ENCODE results near the gene SDCCAG8. TPM values are rescaled to one million over a fixed set of nuclear protein-coding genes. Genes with fewer than 3 reads are reported as not detected.

The SDCCAG8 gene
- total RNA-seq, 1 experiment from 2014 or later: 10.0 TPM

- H3K56ac ChIP-seq (ENCODE audit: insufficient read length, low read depth, low read length): no peak overlapping the region
- H2BK5ac ChIP-seq (ENCODE audit: insufficient read length, low read length): no peak overlapping the region
- H3K36me3 Mint-ChIP-seq (ENCODE audit: insufficient read depth in 1 of 3, low read depth in 3 of 3): peaks cover 40 to 57% (median 48%) of the 10 kb centered on the region in 3 experiments
Observed at GRCh38 chr1:243234978-243235647, 20.7 kb upstream of the SDCCAG8 start.

More at GRCh38 chr1:243234978-243235647, 20.7 kb upstream of the SDCCAG8 start:
- Histone ChIP-seq H3K4me1 (ENCODE audit: insufficient read depth, low read length) (no peaks in the 10 kb centered on the region), H3K27me3 (ENCODE audit: insufficient read depth, low read length) (no peaks in the 10 kb centered on the region), H3K79me2 (ENCODE audit: insufficient read depth, low read length) (peaks cover 5% of the 10 kb centered on the region; the same call in 1 of the 2 replicates), H4K8ac (replicated peaks; ENCODE audit: insufficient read length, low read depth, low read length) (no peak overlapping the region), H2BK15ac (ENCODE audit: low read depth, low read length) (no peak overlapping the region), H3T11ph (ENCODE audit: low read length) (no peak overlapping the region), H3K4ac (ENCODE audit: low read depth, low read length) (no peak overlapping the region), H3K14ac (ENCODE audit: insufficient read depth, low read length) (no peak overlapping the region), H3K9me3 (ENCODE audit: control insufficient read depth, low read depth, low read length) (peaks cover 6% of the 10 kb centered on the region), H4K5ac (ENCODE audit: insufficient read length, low read depth, low read length) (no peak overlapping the region), H3K4me2 (ENCODE audit: insufficient read depth, insufficient read length, low read length) (no peak overlapping the region), H3K9ac (ENCODE audit: extremely low read depth, insufficient read length, low read length) (no peak overlapping the region), H2BK20ac (ENCODE audit: low read depth, low read length, poor library complexity, severe bottlenecking) (no peak overlapping the region), H3K79me1 (ENCODE audit: insufficient read depth, low read depth, low read length, poor library complexity, severe bottlenecking) (peaks cover 8% of the 10 kb centered on the region), H2AFZ (ENCODE audit: low read length) (no peak overlapping the region), H3K23me2 (ENCODE audit: insufficient read length, low read depth, low read length, poor library complexity, severe bottlenecking) (no peaks in the 10 kb centered on the region), H2BK12ac (ENCODE audit: insufficient read length, low read depth, low read length) (no peak overlapping the region), H2BK120ac (ENCODE audit: low read depth, low read length, poor library complexity, severe bottlenecking) (no peak overlapping the region), H3K18ac (ENCODE audit: insufficient read length, low read depth, low read length) (no peak overlapping the region), H3K23ac (ENCODE audit: insufficient read length, low read depth, low read length) (no peak overlapping the region), H3K27ac (ENCODE audit: insufficient read length, low read depth, low read length) (no peak overlapping the region), H4K91ac (ENCODE audit: insufficient read length, low read depth, low read length) (no peak overlapping the region), H2AK5ac (ENCODE audit: insufficient read length, low read length) (no peak overlapping the region), H4K20me1 (ENCODE audit: control insufficient read depth, insufficient read depth, insufficient read length) (no peaks in the 10 kb centered on the region)
- no peak for DNase-seq
- WGBS (ENCODE audit: extremely low coverage, insufficient read length, low lambda C conversion rate): no CpG with 5 or more reads among the region's 4 CpGs
- no peaks in the 10 kb centered on the region for H3K27me3 Mint-ChIP-seq (ENCODE audit: low read depth)
- H3K4me1 Mint-ChIP-seq: peaks cover 14 to 20% of the 10 kb centered on the region in 2 experiments
- H3K27ac Mint-ChIP-seq: peak overlapping the region in 1 of 3 experiments; percentile 12; a peak in 1 of 7 replicates
- H3K9me3 Mint-ChIP-seq: peaks cover 29 to 34% of the 10 kb centered on the region in 2 experiments
- no peak overlapping the region for H3K4me3 Mint-ChIP-seq
- no peak for TF ChIP-seq CTCF (conservative IDR thresholded peaks at IDR 0.05)
